HepG2 (cell line): ENCODE results near the gene WDR31. TPM values are rescaled to one million over a fixed set of nuclear protein-coding genes. Genes with fewer than 3 reads are reported as not detected.

Source experiments
- DRAP1 ChIP-seq: IDR thresholded peaks from 2 replicates; pipeline ENCODE4 v1.6.1; 2016; ENCODE audit warnings: missing genetic modification reagents, missing compliant biosample characterization
- FOXO4 ChIP-seq: sonication (generic); formaldehyde crosslinking; conservative IDR thresholded peaks from 2 replicates; pipeline ENCODE4 v1.8.1; 2023; ENCODE audit warnings: missing genetic modification reagents
- GRHL1 ChIP-seq: sonication (generic); formaldehyde crosslinking; conservative IDR thresholded peaks from 2 replicates; pipeline ENCODE4 v1.8.0; 2022; ENCODE audit warnings: missing genetic modification reagents
- HIC2 ChIP-seq: sonication (generic); formaldehyde crosslinking; IDR thresholded peaks from 2 replicates; pipeline ENCODE4 v1.9.0; 2022; ENCODE audit warnings: low read depth, missing genetic modification reagents
- HMGXB4 ChIP-seq, 2 experiments: sonication (generic) in 1 of 2; formaldehyde crosslinking in 1 of 2; IDR thresholded peaks; 2 replicates each; pipeline versions ENCODE4 v1.4.0 to v1.6.1; 2018 to 2020; ENCODE audit warnings: missing genetic modification reagents in 2 of 2, borderline replicate concordance in 1 of 2, low read depth in 1 of 2, mild to moderate bottlenecking in 1 of 2, missing biosample characterization in 1 of 2
- MED1 ChIP-seq: sonication (generic); formaldehyde crosslinking; IDR thresholded peaks from 2 replicates; pipeline ENCODE4 v1.4.0; 2020; ENCODE audit warnings: missing genetic modification reagents
- NFKB2 ChIP-seq: sonication (generic); formaldehyde crosslinking; IDR thresholded peaks from 2 replicates; pipeline ENCODE4 v1.4.0; 2020; ENCODE audit warnings: missing genetic modification reagents, borderline replicate concordance
- NR1H2 ChIP-seq: sonication (generic); formaldehyde crosslinking; IDR thresholded peaks from 2 replicates; pipeline ENCODE4 v1.8.1; 2022; ENCODE audit warnings: low read depth, missing genetic modification reagents, borderline replicate concordance
- RARG ChIP-seq: sonication (generic); formaldehyde crosslinking; IDR thresholded peaks from 2 replicates; pipeline ENCODE4 v1.4.0; 2020; ENCODE audit warnings: low read depth, mild to moderate bottlenecking, missing genetic modification reagents
- SRSF4 ChIP-seq: fragments of 200-400 bp; formaldehyde crosslinking; IDR thresholded peaks from one replicate; pipeline ENCODE4 v1.6.1; 2018; ENCODE audit warnings: mild to moderate bottlenecking, low read depth, low read length, moderate library complexity; ENCODE audit not compliant: poor library complexity, severe bottlenecking
- TEF ChIP-seq: sonication (generic); formaldehyde crosslinking; IDR thresholded peaks from 2 replicates; pipeline ENCODE4 v1.5.0; 2020; ENCODE audit warnings: missing genetic modification reagents
- ZBTB38 ChIP-seq: sonication (generic); formaldehyde crosslinking; IDR thresholded peaks from 2 replicates; pipeline ENCODE4 v1.5.1; 2020; ENCODE audit warnings: mild to moderate bottlenecking, missing genetic modification reagents
- ZNF101 ChIP-seq: sonication (generic); formaldehyde crosslinking; IDR thresholded peaks from 2 replicates; pipeline ENCODE4 v1.4.0; 2020; ENCODE audit warnings: mild to moderate bottlenecking, low read depth, missing genetic modification reagents, borderline replicate concordance
- ZNF274 ChIP-seq: sonication (generic); formaldehyde crosslinking; IDR thresholded peaks from 2 replicates; pipeline ENCODE4 v1.5.1; 2020; ENCODE audit warnings: mild to moderate bottlenecking, missing genetic modification reagents
- ZNF275 ChIP-seq: sonication (generic); formaldehyde crosslinking; IDR thresholded peaks from 2 replicates; pipeline ENCODE4 v1.8.0; 2022; ENCODE audit warnings: missing genetic modification reagents, mild to moderate bottlenecking, inconsistent platforms, borderline replicate concordance
- ZNF343 ChIP-seq: sonication (generic); formaldehyde crosslinking; IDR thresholded peaks from 2 replicates; pipeline ENCODE4 v1.4.0; 2020; ENCODE audit warnings: mild to moderate bottlenecking, missing genetic modification reagents
- ZSCAN20 ChIP-seq: sonication (generic); formaldehyde crosslinking; IDR thresholded peaks from 2 replicates; pipeline ENCODE4 v1.4.0; 2020; ENCODE audit warnings: missing genetic modification reagents, mild to moderate bottlenecking, borderline replicate concordance
- polyA plus RNA-seq, 8 experiments: library from polyadenylated mRNA; depleted of rRNA in 3 of 8; stranded (reverse) in 7 of 8; unstranded in 1 of 8; fragments of >200 nt; fragmentation: Illumina TruSeq in 4 of 8; extraction: Trizol in 4 of 8; gene quantifications; 2 replicates each; pipeline versions ENCODE4 v1.2.1 to v1.2.3, GENCODE V29; 2011 to 2016; ENCODE audit warnings: low read depth in 4 of 8, missing spikeins in 1 of 8, mixed read lengths in 1 of 8; ENCODE audit not compliant: insufficient read depth in 1 of 8
- total RNA-seq, 5 experiments: library from RNA; depleted of rRNA; stranded (reverse); fragments of >200 nt; fragmentation: Illumina TruSeq; extraction: Trizol; gene quantifications; 2 replicates each; pipeline ENCODE4 v1.2.3, GENCODE V29; 2016; ENCODE audit warnings: low read depth in 1 of 5

Gene WDR31
- total and polyA plus RNA-seq, 2 of the 13 experiments (the other 11 are each of a cell fraction or from before 2014, with no cell fraction given): 0.33 to 1.7 TPM

- TF ChIP-seq ZNF343 (CRISPR knock-in tag) (no peak), TEF (CRISPR knock-in tag) (no peak), NR1H2 (CRISPR knock-in tag) (no peak), ZNF101 (CRISPR knock-in tag) (peak; percentile 77; the same call in 1 of the 2 replicates), DRAP1 (CRISPR knock-in tag) (peak; percentile 74; the same call in 1 of the 2 replicates), NFKB2 (CRISPR knock-in tag) (peak; percentile 28; the same call in 1 of the 2 replicates), FOXO4 (CRISPR knock-in tag) (no peak), GRHL1 (CRISPR knock-in tag) (no peak), SRSF4 (no peak), RARG (no peak), MED1 (CRISPR knock-in tag) (peak; percentile 60), ZNF275 (CRISPR knock-in tag) (peak; percentile 70; the same call in 1 of the 2 replicates), HIC2 (CRISPR knock-in tag) (no peak), HMGXB4 (CRISPR knock-in tag; IDR thresholded peaks at IDR 0.05; ENCODE audit: borderline replicate concordance in 1 of 2, low read depth in 1 of 2) (peak; percentile 58 to 89), ZBTB38 (CRISPR knock-in tag) (peak; percentile 90), ZSCAN20 (CRISPR knock-in tag) (no peak), ZNF274 (CRISPR knock-in tag) (peak; percentile 73; the same call in 1 of the 2 replicates)
These were observed 64.6 kb downstream of the WDR31 start, which contains the start of the genes CDC26 and PRPF4 (continued) for GRCh38 chr9:113275157-113276131.
